Activated CD4-positive, CD25-positive, alpha-beta regulatory T cell (primary cell): ENCODE measurements around the gene NFIA.

ENCODE experiments used
- DNase-seq, 4 experiments: peaks; one replicate each; lab custom pipeline; 2025; lab: John Stamatoyannopoulos, UW

Gene NFIA

GRCh38 chr1:61334718-61335589 lies 252.6 kb downstream of the NFIA start:
- no peak for DNase-seq

- DNase-seq = no peak
Observed at GRCh38 chr1:61337037-61337436, 254.7 kb downstream of the NFIA start.

- no peak for DNase-seq
Observed at GRCh38 chr1:61337441-61337951, 255.1 kb downstream of the NFIA start.

GRCh38 chr1:61337981-61338848 lies 255.9 kb downstream of the NFIA start:
- DNase-seq = no peak

GRCh38 chr1:61338899-61339298 lies 256.5 kb downstream of the NFIA start:
- no peak for DNase-seq

DNA sequence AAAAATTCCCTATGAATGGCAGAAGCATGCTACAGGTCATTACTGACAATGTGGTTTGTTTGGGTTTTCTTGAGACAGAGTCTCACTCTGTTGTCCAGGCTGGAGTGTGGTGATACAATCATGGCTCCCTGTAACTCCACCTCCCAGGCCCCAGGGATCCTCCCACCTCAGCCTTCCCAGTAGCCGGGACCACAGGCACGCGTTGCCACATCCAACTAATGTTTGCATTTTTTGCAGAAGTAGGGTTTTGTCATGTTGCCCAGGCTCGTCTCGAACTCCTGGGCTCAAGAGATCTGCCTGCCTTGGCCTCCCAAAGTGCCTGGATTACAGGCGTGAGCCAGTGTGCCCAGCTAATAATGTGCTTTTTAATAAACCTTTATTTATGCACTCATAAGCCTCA lies 259.1 kb downstream of the NFIA start:
- DNase-seq = no peak

DNA sequence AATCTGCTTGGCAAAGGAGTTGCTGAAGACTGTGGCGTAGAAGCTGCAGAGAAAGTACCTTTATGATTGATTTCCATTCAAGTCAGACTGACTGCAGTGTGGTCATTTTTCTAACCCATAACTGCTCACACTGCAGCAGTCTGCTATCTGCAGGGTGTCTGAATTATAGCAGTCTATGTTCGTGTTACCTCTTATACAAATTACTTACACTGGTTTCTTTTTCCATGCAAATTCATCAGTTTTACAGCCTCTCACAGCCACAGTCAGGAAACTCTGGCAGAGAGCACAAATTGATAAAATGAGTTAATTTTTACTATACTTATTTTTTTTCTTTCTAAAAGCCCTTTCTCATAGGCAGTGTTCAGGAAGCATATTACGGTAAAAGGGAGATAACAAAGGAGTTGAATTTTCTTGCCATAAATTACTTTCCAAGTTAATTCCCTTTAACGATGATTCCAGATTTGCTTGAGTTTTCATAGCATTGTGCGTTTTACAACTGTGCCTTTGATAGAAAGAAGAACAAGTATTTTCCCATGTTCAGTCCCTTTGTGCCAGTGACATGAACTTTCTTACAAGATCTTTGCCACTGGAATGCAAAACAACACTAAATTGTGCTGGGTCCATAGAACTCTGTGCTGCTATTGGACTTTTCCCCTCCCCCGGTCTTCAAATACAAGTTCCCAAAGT lies 261.5 kb downstream of the NFIA start:
- no peak for DNase-seq

GRCh38 chr1:61344696-61345095 lies 262.3 kb downstream of the NFIA start:
- DNase-seq = no peak

GRCh38 chr1:61348025-61348665 lies 265.8 kb downstream of the NFIA start:
- DNase-seq = no peak

- DNase-seq = no peak
Observed at GRCh38 chr1:61352845-61353435, 270.6 kb downstream of the NFIA start.

DNA sequence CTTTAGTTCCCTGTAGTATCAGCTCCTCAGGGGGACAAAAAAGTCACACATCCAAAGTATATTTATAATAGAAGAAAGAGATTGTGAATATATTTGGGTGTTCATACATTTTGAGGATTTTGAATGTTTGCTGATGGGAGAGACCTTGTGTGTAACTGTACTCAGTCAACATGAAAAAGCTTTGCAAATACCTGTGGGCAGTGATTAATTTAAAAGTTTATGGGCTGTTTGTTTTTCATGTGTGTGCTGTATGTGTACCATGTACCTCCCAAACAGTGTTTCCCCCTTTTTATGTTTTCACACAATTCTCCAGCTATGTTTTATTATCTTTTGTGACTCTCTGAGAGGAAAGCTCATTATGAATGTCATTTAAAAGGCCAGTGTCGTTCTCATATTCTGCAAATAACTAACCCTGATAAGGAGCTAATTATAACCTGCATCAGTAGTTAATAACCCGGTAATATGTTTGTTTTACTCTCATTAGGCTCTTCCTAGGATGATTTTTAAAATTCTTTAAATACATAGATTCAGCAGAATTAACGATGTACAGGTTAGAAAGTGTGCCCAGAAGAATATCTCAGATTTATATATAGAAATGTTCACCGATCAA lies 271.5 kb downstream of the NFIA start:
- no peak for DNase-seq

DNA sequence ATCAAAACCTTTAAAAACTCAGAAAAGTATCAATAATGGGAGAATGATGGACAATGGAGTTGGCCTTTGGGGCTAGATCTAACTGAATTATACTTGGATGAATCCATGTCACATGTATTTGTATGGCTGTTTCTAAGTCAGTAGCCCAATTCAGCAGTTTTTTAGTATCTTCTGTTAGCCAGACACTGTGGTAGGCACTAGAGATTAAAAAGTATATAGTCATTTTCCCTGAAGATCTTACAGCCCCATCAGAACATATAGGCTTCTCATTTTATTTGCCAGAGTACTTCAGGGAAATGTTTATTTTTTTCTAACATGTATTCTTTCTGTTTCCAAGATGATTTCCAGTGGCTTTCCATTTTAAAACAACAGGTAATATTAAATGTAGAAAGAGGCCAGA lies 273.7 kb downstream of the NFIA start:
- DNase-seq = no peak

DNA sequence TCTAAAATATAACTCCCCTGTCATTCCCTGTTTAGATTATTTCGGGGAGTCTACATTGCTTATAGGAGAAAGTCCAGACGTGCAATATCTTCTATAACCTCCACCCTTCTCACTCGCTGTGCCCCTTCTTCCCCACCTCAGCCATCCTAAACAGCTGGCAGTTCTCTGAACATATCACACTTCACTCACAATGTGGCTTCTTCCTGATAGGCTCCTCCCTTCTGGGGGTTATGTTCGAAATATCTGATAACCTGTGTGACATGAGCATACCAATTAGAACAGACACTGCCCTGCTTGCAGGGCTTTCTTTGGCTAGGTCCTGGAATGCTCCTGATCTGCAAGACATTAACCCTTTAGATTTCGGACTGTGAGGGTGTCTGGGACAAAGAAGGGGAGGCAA lies 274.6 kb downstream of the NFIA start:
- no peak for DNase-seq

- no peak for DNase-seq
Observed at GRCh38 chr1:61357539-61357938, 275.2 kb downstream of the NFIA start.

DNA sequence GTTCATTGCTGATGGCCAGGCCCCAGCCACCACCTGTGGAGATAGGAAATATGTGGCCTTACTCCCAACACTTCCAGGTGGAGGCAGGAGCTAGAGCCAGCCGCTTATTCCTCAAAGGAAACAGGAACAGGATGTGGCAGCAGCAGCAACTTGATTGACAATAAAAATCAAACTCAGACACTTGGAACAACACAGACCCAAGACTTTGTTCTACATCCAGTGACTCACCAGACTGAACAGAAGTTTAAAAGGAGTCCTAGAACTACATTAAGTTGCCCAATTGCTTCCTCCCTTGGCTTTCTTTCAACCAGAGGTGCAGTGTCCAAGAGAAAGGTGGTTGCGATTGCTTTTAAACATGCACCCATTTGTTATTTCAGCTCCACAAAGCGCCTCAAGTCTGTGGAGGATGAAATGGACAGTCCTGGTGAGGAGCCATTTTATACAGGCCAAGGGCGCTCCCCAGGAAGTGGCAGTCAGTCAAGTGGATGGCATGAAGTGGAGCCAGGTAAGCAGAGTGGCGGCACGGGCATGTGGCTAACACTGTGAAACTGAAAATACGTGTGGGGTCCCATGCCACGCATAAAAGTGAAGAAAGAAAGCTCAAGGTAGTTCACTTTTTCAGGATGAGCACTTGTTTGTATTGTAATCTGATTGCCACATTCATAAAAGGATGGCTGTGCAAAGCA lies 276.6 kb downstream of the NFIA start:
- DNase-seq = no peak

- DNase-seq = no peak
Observed at GRCh38 chr1:61361931-61362330, 279.6 kb downstream of the NFIA start.

DNA sequence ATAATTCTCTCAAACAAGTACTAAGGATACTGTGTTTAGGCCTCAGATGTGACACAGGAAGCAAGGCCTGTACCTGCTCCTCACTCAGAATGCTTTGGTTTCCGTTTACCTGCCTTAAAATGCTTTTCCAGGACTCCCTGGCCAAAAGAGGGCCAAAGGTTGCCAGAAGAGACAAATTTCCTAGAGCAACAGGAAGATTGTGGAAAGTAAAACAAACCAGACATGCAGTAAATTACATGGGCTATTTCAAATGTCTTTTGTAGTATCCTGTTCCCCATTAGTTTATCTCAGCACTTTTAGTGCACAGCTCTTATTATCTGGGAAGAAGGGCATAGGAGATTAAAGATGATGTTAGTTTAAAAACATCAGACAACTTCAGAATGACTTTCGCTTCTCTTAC lies 280.0 kb downstream of the NFIA start:
- no peak for DNase-seq

DNA sequence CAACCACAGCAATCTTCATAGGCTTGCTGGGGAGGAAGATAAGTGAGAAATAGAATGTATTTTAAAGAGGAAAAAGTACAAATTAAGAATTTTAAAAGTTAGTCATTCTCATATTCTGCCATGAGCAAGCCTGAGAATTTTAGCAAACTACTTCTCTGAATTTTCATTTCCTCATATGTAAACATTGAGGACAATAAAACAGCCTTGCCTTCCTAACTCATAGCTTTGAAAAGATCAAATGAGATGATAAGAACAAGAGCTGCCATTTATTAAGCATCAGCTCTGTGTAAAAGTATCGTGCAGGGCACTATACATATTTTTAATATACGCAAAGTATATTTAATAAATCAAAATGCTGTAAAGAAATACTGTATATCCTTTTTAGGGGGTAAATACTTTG lies 286.0 kb downstream of the NFIA start:
- no peak for DNase-seq

GRCh38 chr1:61368876-61369275 lies 286.5 kb downstream of the NFIA start:
- no peak for DNase-seq

GRCh38 chr1:61370177-61370912 lies 288.0 kb downstream of the NFIA start:
- DNase-seq = no peak
